ENCODE data around the gene DLST.

DLST gene

GRCh38 chr14:74860899-74861733 is 20.6 kb upstream of the DLST start:
- DNase-seq (ENCODE audit: low read depth), result peak; percentile 83

GRCh38 chr14:74861734-74862090 is 20.0 kb upstream of the DLST start:
- no peak for DNase-seq (ENCODE audit: low read depth)

- no peak for DNase-seq (ENCODE audit: low read depth)
Measured at GRCh38 chr14:74863274-74863673, 18.4 kb upstream of the DLST start.

DNA sequence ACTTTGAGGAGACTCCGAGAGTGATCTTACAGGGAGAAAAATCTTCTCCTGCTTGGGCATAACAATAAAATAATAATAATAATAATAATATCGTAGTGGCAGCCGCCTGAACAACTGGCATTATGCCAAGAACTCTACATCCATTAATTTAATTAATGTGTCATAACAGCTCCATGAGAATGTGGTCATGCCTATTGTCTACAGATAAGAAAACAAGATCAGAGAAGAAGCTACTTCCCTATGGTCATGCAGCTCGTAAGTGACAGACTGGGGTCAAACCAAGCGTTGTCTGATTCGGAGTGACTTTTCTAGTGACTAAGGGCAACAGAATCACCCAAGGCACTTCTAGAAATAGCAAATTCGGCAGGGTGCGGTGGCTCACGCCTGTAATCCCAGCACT is 17.5 kb upstream of the DLST start:
- no peak for DNase-seq (ENCODE audit: low read depth)

- DNase-seq (ENCODE audit: low read depth), result no peak
Measured at GRCh38 chr14:74865156-74865555, 16.6 kb upstream of the DLST start.

DNA sequence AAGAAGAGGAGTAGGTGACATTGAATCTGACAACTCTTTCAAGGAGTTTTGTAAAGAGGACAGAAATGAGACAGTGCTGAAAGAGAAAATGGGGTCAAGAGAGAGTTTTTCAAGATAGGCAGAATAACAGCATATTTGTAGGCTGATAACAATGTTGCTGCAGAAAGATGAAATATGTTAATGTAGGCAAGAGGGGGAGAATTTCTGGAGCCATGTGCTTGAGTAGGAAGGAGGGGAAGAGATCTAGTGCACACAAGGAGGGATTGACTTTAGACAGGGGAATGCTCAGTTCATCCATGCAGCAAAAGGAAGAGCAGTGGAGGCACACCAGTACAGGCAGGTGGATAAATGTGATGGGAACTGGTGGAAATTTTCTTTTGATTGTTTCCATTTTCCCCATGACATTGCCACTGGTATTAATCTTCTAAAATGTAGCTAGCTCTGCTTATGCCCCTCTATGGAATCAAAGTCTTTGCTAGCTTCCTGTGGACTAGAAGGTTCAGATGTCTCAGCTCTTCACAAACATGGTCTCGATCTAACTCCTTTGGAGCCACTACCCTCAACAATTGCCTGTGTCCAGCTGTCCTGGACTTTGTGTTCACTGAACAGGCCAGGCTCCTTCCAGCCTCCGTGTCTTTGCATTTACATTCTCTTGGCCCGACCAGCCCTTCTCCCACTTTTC is 14.9 kb upstream of the DLST start:
- no peak for DNase-seq (ENCODE audit: low read depth)

DNA sequence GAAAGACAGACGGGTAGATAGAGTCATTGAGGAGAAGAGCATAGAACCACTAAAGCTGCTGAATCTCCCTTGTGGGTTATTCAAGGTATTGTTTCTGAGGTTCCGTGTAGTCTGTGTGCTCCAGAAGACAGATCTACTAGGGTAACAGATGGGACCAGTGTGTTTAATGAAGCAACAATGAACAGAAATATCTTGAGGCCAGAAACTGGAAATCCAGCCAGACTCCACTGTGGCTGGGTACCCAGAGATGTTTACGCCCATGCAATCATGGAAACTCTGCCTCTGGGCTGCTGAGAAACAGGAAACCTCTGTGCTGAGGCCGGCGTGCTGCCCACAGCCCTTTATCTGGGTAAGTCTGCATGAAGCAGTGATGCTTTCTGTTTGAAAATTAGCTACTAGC is 14.0 kb upstream of the DLST start:
- peak; percentile 54 for DNase-seq (ENCODE audit: low read depth)

GRCh38 chr14:74868739-74869138 is 13.0 kb upstream of the DLST start:
- DNase-seq (ENCODE audit: low read depth), result no peak

- DNase-seq (ENCODE audit: low read depth), result no peak
Measured at GRCh38 chr14:74871819-74872218, 9.9 kb upstream of the DLST start.

- DNase-seq (ENCODE audit: low read depth), result no peak
Measured at GRCh38 chr14:74875204-74875603, 6.5 kb upstream of the DLST start.

DNA sequence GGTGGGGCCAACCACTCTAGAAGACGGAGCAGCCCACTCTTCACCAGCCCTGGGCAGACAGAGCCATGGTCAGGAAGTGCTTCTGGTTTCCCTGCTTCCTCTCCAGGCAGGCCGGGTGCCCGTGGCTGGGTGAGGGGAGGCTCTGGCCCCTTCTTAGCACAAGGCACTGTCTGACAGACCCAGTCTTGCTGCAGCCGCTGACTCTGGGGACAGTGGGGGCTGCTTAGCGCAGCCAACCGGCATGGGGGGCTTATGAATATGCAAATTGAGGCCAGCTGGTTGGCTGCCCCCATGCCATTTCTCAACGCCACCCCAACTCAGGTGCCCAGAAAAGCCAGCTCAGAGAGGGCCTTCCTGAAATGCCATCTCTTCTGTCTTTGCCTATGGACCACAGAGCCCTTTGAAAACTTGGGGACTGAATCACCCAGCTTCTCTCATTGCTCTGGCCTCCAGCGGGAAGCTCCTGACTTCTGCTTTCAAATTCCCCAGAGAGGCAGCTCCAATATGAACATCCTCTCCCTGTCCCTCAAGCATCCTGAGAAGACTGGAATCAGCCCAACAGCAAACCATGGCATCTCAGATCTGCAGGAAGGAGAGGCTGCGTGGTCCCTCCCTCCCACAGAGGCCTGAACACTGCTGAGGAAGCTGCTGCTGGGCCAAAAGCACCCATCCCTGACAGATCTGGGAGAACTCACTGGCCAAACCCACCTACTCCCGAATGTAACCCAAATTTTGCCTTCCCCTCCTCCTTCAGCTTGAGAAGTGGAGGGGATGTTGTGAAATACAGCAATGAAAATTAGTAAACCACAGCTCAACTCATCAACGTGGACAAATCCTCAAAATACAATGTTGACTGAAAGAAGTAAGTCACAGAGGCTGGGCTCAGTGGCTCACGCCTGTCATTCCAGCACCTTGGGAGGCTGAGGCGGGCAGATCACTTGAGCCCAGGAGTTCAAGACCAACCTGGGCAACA is 5.5 kb upstream of the DLST start, which contains the start of gene PROX2:
PROX2 (minus strand) TSS at position 205 of the 973 bp plus-strand sequence. CDS start 12,311 bp downstream, outside the sequence.
- DNase-seq (ENCODE audit: low read depth), result peak; percentile 50

DNA sequence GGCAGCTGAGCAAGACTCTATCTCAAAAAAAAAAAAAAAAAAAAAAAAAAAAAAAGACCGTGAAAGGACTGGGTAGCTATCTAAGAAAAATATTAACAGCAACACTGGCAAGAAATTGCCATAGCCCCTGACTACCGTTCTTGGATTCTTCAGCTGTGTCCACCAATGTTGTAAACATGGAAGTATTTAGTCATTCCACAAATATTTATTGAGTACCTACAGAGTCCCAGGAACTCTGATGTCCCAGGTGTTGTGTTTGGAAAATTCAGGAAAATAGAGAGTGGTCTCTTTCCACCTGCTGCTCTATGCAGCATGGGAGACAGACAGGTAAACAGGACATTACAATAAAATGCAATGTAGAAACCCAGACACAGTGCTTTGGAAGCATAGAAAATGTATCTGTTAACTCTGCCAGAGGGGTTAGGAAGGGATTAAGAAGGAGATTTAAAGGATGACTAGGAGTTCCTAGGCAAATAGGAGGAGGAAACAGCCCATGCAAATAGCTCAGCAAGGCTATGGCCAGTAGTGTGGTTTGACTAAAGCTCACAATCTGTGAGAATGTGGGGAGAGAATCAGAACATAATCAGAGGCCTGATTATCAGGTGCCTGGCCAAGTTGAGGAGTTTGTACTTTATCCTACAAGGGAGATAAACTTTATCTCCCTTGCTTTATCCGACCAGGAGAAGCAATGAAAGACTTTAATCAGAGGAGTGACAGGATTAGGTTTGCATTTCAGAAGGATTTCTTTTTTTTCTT is 2.1 kb upstream of the DLST start:
- DNase-seq (ENCODE audit: low read depth), result no peak

DNA sequence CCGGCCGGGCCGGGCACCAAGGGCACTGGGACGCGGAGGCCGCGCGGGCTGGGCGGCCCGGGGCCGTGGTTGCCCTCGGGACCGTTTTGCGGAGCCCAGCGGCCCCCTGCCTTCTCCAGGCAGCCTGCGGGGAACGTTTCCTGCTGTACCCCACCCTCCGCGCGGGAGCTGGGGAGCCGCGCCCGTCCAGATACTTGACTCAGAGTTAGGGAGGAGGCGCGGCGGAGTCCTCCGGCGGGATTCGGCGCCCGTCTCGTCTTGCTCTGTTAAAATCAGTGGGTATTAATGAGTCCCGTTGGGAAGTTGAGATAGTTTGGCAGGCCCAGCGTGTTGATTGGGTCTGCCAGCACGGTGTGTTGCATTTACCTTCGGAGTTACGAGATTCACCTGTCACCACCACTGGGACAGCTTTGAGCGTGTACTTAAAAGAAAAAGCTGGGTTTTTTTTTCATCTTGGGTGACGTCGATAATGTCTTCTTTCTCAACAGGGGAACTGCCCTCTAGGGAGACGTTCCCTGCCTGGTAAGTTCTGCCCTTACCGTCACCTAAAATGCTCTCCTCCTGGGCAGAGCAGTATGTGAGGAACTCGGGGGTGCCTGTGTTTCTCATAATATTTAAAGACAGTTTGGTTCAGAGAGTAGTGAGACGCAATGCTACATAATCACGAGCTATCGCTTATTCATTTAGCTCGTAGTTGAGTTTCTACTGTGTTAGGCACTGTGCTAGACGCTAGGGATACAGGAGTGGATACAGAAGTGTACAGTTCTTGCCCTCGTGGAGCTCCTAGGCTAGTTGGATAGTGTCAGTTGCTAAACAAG is 596 bp downstream of the DLST start:
- peak; percentile 54 for DNase-seq (ENCODE audit: low read depth)

DNA sequence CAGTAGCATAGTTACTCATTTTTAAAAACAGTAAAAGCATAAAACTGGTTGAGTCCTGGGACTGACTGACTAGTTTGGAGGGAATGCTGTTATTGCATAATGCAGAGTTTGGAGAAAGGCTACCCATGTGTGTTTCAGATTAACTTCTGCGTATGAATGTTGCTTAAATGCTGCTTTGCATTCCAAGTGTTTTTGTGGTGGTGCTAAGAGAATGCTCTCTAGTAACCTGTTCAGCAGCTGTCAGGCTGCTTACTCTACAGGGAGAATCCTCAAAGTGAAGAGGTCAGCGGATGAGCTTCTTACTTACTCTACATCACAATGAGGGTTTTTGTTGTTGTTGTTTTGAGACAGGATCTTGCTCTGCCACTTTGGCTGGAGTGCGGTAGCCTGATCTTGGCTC is 4.3 kb downstream of the DLST start:
- DNase-seq (ENCODE audit: low read depth), result peak; percentile 97

DNA sequence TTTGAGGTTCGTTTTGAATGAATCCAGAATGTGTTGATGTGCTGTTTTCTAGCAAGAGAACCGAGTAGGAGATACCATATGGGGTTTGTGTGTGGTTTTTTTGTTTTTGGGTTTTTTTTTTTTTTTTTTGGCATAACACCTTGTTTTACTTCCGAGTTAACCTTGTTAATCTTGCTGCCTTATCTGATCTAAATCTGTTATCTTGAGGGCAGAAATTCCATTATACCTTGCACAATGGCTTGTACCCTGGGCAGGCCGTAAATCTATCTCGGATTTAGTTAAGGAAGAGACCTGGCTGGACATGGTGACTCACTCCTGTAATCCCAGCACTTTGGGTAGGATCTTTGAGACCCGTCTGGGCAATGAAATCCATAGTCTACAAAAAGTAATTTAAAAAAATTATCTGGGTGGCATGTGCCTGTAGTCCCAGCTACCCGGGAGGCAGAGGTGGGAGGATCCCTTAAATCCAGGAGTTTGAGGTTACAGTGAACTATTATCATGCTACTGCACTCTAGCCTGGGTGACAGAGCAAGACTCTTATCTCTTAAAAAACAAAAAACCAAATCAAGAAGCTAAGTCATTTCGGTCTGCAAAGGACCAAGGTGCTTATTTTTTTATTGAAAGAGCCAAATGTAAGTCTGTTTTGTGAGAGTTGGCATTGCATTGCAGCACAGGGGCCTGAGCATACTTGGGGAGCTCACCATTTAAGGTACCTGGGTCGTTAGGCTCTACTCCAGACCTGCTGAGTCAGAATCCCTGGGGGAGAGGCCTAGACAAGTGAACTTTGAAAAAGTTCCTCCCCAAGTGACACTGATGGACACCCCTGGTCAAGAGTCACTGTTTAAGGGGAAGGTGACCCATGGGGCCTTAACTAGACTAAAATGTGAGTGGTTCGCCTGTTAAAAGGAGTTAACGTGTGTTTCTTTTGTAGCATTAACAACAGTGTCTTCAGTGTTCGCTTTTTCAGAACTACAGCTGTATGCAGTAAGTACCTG is 6.7 kb downstream of the DLST start:
- peak; percentile 57 for DNase-seq (ENCODE audit: low read depth)

- no peak for DNase-seq (ENCODE audit: low read depth)
Measured at GRCh38 chr14:74890262-74890661, 8.5 kb downstream of the DLST start.

GRCh38 chr14:74891870-74892269 is 10.2 kb downstream of the DLST start:
- DNase-seq (ENCODE audit: low read depth), result peak; percentile 28

GRCh38 chr14:74892745-74893144 is 11.0 kb downstream of the DLST start:
- no peak for DNase-seq (ENCODE audit: low read depth)

- no peak for DNase-seq (ENCODE audit: low read depth)
Measured at GRCh38 chr14:74893614-74894091, 11.9 kb downstream of the DLST start.
